IMR-90 (cell line): ENCODE data around the gene RAP1A. TPM values are rescaled to one million over a fixed set of nuclear protein-coding genes. Genes with fewer than 3 reads are reported as not detected.
"Not testable (repeated sequence)": the region's sequence is repeated elsewhere in the genome, so short reads cannot be mapped to it uniquely, and the experiment has no call there.

Experiments
- ATAC-seq: fragments of 200-7000 bp; cut with Tn5 transposase; 2 replicates; pipeline ENCODE4 v1.9.1; 2020; ENCODE audit warnings: low read depth, mild to moderate bottlenecking, moderate library complexity
- BruUV-seq: library from RNA; stranded (reverse); fragments of 400-500 nt; replicated peaks from 2 replicates; lab custom pipeline; 2021; lab: Mats Ljungman, UMichigan
- CTCF ChIA-PET: fragments of 300-600 bp; formaldehyde crosslinking; extraction: SDS; loops from one replicate; lab custom pipeline; 2021; ENCODE audit warnings: antibody characterized with exemption; lab: Yijun Ruan, JAX
- POLR2A ChIA-PET: fragments of 300-600 bp; sonication (Branson Sonifier 250); formaldehyde crosslinking; loops from one replicate; lab custom pipeline; 2022; ENCODE audit warnings: antibody characterized with exemption; ENCODE audit not compliant: unreplicated experiment; lab: Charles Lee
- DNase-seq: peaks from one replicate; pipeline ENCODE4 v3.0.0; 2013
- H2AFZ ChIP-seq: replicated peaks from 2 replicates; pipeline ENCODE3; 2013; ENCODE audit warnings: low read length, mild to moderate bottlenecking; ENCODE audit not compliant: poor library complexity
- H2AK5ac ChIP-seq: 2 replicates; pipeline ENCODE4 v1.6.1; 2013; ENCODE audit warnings: low read depth, low read length, inconsistent platforms
- H2AK9ac ChIP-seq: replicated peaks from 2 replicates; pipeline ENCODE3; 2013; ENCODE audit warnings: mild to moderate bottlenecking, low read depth, low read length, moderate library complexity; ENCODE audit not compliant: poor library complexity
- H2BK120ac ChIP-seq: 2 replicates; pipeline ENCODE4 v1.6.1; 2013; ENCODE audit warnings: low read depth, low read length, inconsistent platforms
- H2BK15ac ChIP-seq: 3 replicates; pipeline ENCODE4 v1.6.1; 2013; ENCODE audit warnings: low read depth, low read length, inconsistent platforms
- H2BK20ac ChIP-seq: 2 replicates; pipeline ENCODE4 v1.6.1; 2013; ENCODE audit warnings: low read depth, mild to moderate bottlenecking, inconsistent platforms, low read length, moderate library complexity
- H2BK5ac ChIP-seq: 2 replicates; pipeline ENCODE4 v1.6.1; 2013; ENCODE audit warnings: mild to moderate bottlenecking, low read depth, low read length, inconsistent platforms; ENCODE audit not compliant: poor library complexity, severe bottlenecking
- H3K14ac ChIP-seq: replicated peaks from 2 replicates; pipeline ENCODE4 v1.6.1; 2013; ENCODE audit warnings: low read depth, low read length, inconsistent platforms
- H3K18ac ChIP-seq: 2 replicates; pipeline ENCODE4 v1.6.1; 2013; ENCODE audit warnings: low read depth, low read length, control low read depth
- H3K23ac ChIP-seq: 2 replicates; pipeline ENCODE4 v1.6.1; 2013; ENCODE audit warnings: low read depth, low read length, inconsistent platforms
- H3K27ac ChIP-seq: 2 replicates; pipeline ENCODE4 v1.5.1; 2013; ENCODE audit warnings: mild to moderate bottlenecking, control low read depth, low read length; ENCODE audit not compliant: insufficient read depth
- H3K27me3 ChIP-seq: 2 replicates; pipeline ENCODE4 v1.6.1; 2013; ENCODE audit warnings: low read length; ENCODE audit not compliant: control insufficient read depth, insufficient read depth
- H3K36me3 ChIP-seq: 2 replicates; pipeline ENCODE4 v1.6.1; 2013; ENCODE audit warnings: low read length, mixed read lengths; ENCODE audit not compliant: control insufficient read depth, insufficient read depth
- H3K4ac ChIP-seq: 2 replicates; pipeline ENCODE4 v1.6.1; 2013; ENCODE audit warnings: low read depth, low read length, inconsistent platforms
- H3K4me1 ChIP-seq: 2 replicates; pipeline ENCODE4 v1.6.1; 2013; ENCODE audit warnings: low read length, mixed read lengths; ENCODE audit not compliant: control insufficient read depth, insufficient read depth
- H3K4me2 ChIP-seq: 2 replicates; pipeline ENCODE4 v1.6.1; 2013; ENCODE audit warnings: low read depth, mild to moderate bottlenecking, control low read depth, low read length, moderate library complexity
- H3K4me3 ChIP-seq: 2 replicates; pipeline ENCODE4 v1.5.1; 2013; ENCODE audit warnings: low read depth, mild to moderate bottlenecking, control low read depth, low read length, moderate library complexity; ENCODE audit not compliant: insufficient read depth
- H3K56ac ChIP-seq: 2 replicates; pipeline ENCODE4 v1.6.1; 2013; ENCODE audit warnings: low read length, inconsistent platforms; ENCODE audit not compliant: insufficient read depth; ENCODE audit errors: extremely low read depth
- H3K79me1 ChIP-seq, 2 experiments: 2 replicates each; pipeline ENCODE4 v1.6.1; 2013; ENCODE audit warnings: low read length in 2 of 2, inconsistent platforms in 1 of 2, low read depth in 1 of 2
- H3K9ac ChIP-seq: 2 replicates; pipeline ENCODE4 v1.6.1; 2013; ENCODE audit warnings: low read depth, low read length, control low read depth
- H3K9me1 ChIP-seq: 2 replicates; pipeline ENCODE4 v1.6.1; 2013; ENCODE audit warnings: low read length, inconsistent platforms; ENCODE audit not compliant: insufficient read depth
- H3K9me3 ChIP-seq: 2 replicates; pipeline ENCODE4 v1.6.1; 2013; ENCODE audit warnings: low read length; ENCODE audit not compliant: control insufficient read depth, insufficient read depth
- H4K20me1 ChIP-seq: 2 replicates; pipeline ENCODE4 v1.6.1; 2013; ENCODE audit warnings: low read length, inconsistent platforms; ENCODE audit not compliant: insufficient read depth
- H4K5ac ChIP-seq: 2 replicates; pipeline ENCODE4 v1.6.1; 2013; ENCODE audit warnings: mild to moderate bottlenecking, low read depth, low read length, control low read depth
- H4K8ac ChIP-seq, 2 experiments: 2 replicates each; pipeline ENCODE4 v1.6.1; 2013; ENCODE audit warnings: low read depth in 2 of 2, low read length in 2 of 2, control low read depth in 1 of 2, inconsistent platforms in 1 of 2
- H4K91ac ChIP-seq: 2 replicates; pipeline ENCODE4 v1.6.1; 2013; ENCODE audit warnings: low read depth, low read length, inconsistent platforms; ENCODE audit not compliant: insufficient read depth
- BHLHE40 ChIP-seq: fragments of 150-350 bp; IDR thresholded peaks from 2 replicates; pipeline ENCODE4 v1.6.1; 2016; ENCODE audit warnings: mild to moderate bottlenecking, low read depth, low read length
- CTCF ChIP-seq: conservative IDR thresholded peaks from 2 replicates; pipeline ENCODE4 v1.5.1; 2012; ENCODE audit warnings: mild to moderate bottlenecking, low read depth, low read length, improper control_type of control experiment
- MXI1 ChIP-seq: IDR thresholded peaks from 2 replicates; pipeline ENCODE4 v1.6.1; 2012; ENCODE audit warnings: low read depth, mild to moderate bottlenecking, low read length, moderate library complexity, borderline replicate concordance
- NFE2L2 ChIP-seq: fragments of 150-350 bp; IDR thresholded peaks from 2 replicates; pipeline ENCODE4 v1.6.1; 2016; ENCODE audit warnings: low read depth, mild to moderate bottlenecking, low read length
- WGBS, 2 experiments: methylation state at CpG; one replicate each; pipeline versions ENCODE4 v1.1.5 to v1.1.7; 2013; ENCODE audit warnings: missing lambda C conversion rate in 2 of 2; ENCODE audit not compliant: insufficient read length in 1 of 2; ENCODE audit errors: extremely low coverage in 2 of 2; 5-methylcytosine and 5-hydroxymethylcytosine counted together
- dilution Hi-C: fragments of 300-500 bp; cut with HindIII; formaldehyde crosslinking; loops from one replicate; pipeline ENCODE4 v1.14.3; 2018; ENCODE audit warnings: low sequenced_read_pairs; ENCODE audit not compliant: unreplicated experiment
- in situ Hi-C: fragments of 300-500 bp; cut with MboI; formaldehyde crosslinking; loops from 3 replicates; pipeline ENCODE4 v1.14.3; 2019; ENCODE audit warnings: low sequenced_read_pairs, inconsistent platforms, mixed read lengths
- intact Hi-C: fragments of 100-400 bp; cut with micrococcal nuclease; formaldehyde crosslinking; loops from 2 replicates; pipeline ENCODE4 v1.10.0; 2022
- polyA plus RNA-seq, 3 experiments: library from polyadenylated mRNA; depleted of rRNA; stranded (reverse); fragments of >200 nt; gene quantifications; 2 replicates each; pipeline ENCODE4 v1.2.3, GENCODE V29; 2012; ENCODE audit warnings: low replicate concordance in 1 of 3
- total RNA-seq: library from RNA; depleted of rRNA; stranded (reverse); fragments of >200 nt; gene quantifications from 2 replicates; pipeline ENCODE4 v1.2.3, GENCODE V29; 2012

Gene RAP1A
- total and polyA plus RNA-seq, 2 of the 4 experiments (the other 2 are of a cell fraction): 18.1 to 43.6 TPM

- Histone ChIP-seq H3K14ac (no peak overlapping the region), H3K79me1 (peaks cover 13 to 29% of the 10 kb centered on the region in 2 experiments), H2BK120ac (no peak overlapping the region), H2AK5ac (no peak overlapping the region), H3K4me1 (0 out of 2 replicates have a peak, but pooled peaks cover 2% of the 10 kb centered on the region), H3K9me3 (peaks cover 3% of the 10 kb centered on the region), H2BK5ac (no peak overlapping the region), H4K20me1 (no peaks in the 10 kb centered on the region), H3K9ac (no peak overlapping the region), H3K23ac (no peak overlapping the region), H3K4me3 (no peak overlapping the region), H3K4me2 (no peak overlapping the region), H3K56ac (no peak overlapping the region), H2BK15ac (no peak overlapping the region), H4K5ac (no peak overlapping the region), H4K8ac (no peak overlapping the region), H2BK20ac (no peak overlapping the region), H2AK9ac (no peak overlapping the region), H3K36me3 (peaks cover 10% of the 10 kb centered on the region), H3K27me3 (no peaks in the 10 kb centered on the region), H3K9me1 (no peaks in the 10 kb centered on the region), H3K18ac (no peak overlapping the region), H3K27ac (no peak overlapping the region), H4K91ac (no peak overlapping the region), H2AFZ (no peak overlapping the region), H3K4ac (no peak overlapping the region)
- in situ Hi-C loops: no loop called here
- no CpG with 5 or more reads among the region's 2 CpGs for WGBS, 2 experiments
- CTCF ChIA-PET: interaction anchor here (0.6 kb wide), 1 partner anchor 268 kb away, joined by 3 read pairs; no protein-coding TSS in a partner anchor
- dilution Hi-C loops: no loop called here
- POLR2A ChIA-PET: no interaction called here
- intact Hi-C loops: no loop called here
- no TSS peak for BruUV-seq
- no peak for TF ChIP-seq NFE2L2
- TF ChIP-seq BHLHE40: no peak
- TF ChIP-seq CTCF: no peak
- no peak for TF ChIP-seq MXI1
- DNase-seq (no peak), ATAC-seq (no peak; the same call in 1 of the 2 replicates)
These were observed 60.0 kb downstream of the RAP1A start for GRCh38 chr1:111679541-111679940.

GRCh38 chr1:111680212-111680800 lies 60.7 kb downstream of the RAP1A start:
- in situ Hi-C loops, H2AFZ ChIP-seq, H3K4me2 ChIP-seq: not testable (repeated sequence)

More at GRCh38 chr1:111680212-111680800, 60.7 kb downstream of the RAP1A start:
- H3K4ac ChIP-seq, ATAC-seq, H3K27me3 ChIP-seq, H2AK5ac ChIP-seq, H3K14ac ChIP-seq, H3K4me1 ChIP-seq, CTCF ChIA-PET, H3K4me3 ChIP-seq, H2AK9ac ChIP-seq, H4K8ac ChIP-seq, H3K27ac ChIP-seq, H3K18ac ChIP-seq, DNase-seq, H3K56ac ChIP-seq, POLR2A ChIA-PET, intact Hi-C loops, H4K20me1 ChIP-seq, BruUV-seq, H2BK5ac ChIP-seq, H2BK20ac ChIP-seq, H2BK15ac ChIP-seq, H3K9me3 ChIP-seq, H4K5ac ChIP-seq, H3K23ac ChIP-seq, H2BK120ac ChIP-seq, H3K9ac ChIP-seq, H3K9me1 ChIP-seq, H4K91ac ChIP-seq, dilution Hi-C loops: not testable (repeated sequence)
- peaks cover 11 to 27% of the 10 kb centered on the region in 2 experiments for H3K79me1 ChIP-seq
- peaks cover 10% of the 10 kb centered on the region for H3K36me3 ChIP-seq
- 93% methylated on average over 5 of the region's 9 CpGs; no CpG with 5 or more reads in 1 of the 2 experiments for WGBS, 2 experiments
